HUES6 (cell line): ENCODE measurements around the gene OLFM1.

Source experiments
- H3K27ac ChIP-seq: 2 replicates; pipeline ENCODE4 v1.7.0; 2013; ENCODE audit warnings: low read depth, mild to moderate bottlenecking, low read length, inconsistent platforms
- H3K27me3 ChIP-seq: 2 replicates; pipeline ENCODE4 v1.6.1; 2013; ENCODE audit warnings: low read length; ENCODE audit not compliant: control insufficient read depth, insufficient read depth
- H3K36me3 ChIP-seq: 2 replicates; pipeline ENCODE4 v1.6.1; 2013; ENCODE audit warnings: low read length; ENCODE audit not compliant: control insufficient read depth, insufficient read depth
- H3K4me1 ChIP-seq: 2 replicates; pipeline ENCODE4 v1.6.1; 2013; ENCODE audit warnings: low read length; ENCODE audit not compliant: control insufficient read depth, insufficient read depth
- H3K4me3 ChIP-seq: 2 replicates; pipeline ENCODE4 v1.5.1; 2013; ENCODE audit warnings: low read depth, low read length
- H3K9ac ChIP-seq: one replicate; pipeline ENCODE4 v1.6.1; 2013; ENCODE audit warnings: mild to moderate bottlenecking, low read length
- H3K9me3 ChIP-seq: 2 replicates; pipeline ENCODE4 v1.6.1; 2013; ENCODE audit warnings: low read depth, low read length; ENCODE audit not compliant: control insufficient read depth, insufficient read depth

The OLFM1 gene

DNA sequence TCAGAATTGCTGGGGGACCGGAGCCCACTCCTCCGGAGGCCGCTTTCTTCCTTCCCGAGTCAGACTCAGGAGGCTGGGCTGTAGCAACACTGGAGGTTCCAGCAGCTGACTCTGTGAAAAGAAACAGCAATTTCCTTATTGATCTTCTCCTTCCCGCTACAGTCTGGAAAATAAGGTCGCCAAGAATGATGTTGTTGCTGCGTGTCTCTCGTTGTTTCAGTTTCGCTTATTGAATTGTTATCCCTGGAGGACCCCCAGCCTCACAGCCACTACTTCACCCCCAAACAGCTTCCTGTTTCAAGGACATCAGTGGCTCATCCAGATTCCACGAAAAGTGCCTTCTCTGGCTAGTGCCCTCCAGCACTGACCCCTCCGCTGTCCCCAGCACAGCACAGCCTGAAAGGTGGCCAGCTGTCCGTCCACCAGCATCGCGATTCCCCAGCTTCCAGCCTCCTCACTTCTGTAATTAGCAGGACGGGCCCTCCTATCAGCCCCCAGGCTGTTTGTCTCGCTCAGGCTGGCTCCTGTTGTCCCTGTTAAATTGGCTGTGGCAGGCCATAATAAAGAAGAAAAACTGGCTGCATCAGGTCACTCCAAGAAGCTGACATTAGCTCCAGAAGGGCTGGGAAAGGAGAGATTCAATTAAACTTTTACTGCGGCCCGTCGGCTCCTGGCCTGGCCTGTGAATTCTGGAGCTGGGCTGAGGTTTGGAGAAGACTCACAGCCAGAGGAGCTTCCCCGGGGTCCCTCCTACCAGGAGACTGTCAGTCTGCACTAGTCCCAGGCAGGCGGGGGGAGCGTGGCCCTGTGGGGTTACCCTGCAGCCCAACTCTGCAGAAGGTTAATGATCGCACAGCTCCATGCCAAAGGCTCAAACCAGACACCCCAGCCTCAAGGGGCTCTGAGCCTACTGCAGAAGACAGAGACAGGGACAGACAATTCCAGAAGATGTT lies 40.5 kb downstream of the OLFM1 start:
- H3K27ac ChIP-seq = no peak overlapping the region

DNA sequence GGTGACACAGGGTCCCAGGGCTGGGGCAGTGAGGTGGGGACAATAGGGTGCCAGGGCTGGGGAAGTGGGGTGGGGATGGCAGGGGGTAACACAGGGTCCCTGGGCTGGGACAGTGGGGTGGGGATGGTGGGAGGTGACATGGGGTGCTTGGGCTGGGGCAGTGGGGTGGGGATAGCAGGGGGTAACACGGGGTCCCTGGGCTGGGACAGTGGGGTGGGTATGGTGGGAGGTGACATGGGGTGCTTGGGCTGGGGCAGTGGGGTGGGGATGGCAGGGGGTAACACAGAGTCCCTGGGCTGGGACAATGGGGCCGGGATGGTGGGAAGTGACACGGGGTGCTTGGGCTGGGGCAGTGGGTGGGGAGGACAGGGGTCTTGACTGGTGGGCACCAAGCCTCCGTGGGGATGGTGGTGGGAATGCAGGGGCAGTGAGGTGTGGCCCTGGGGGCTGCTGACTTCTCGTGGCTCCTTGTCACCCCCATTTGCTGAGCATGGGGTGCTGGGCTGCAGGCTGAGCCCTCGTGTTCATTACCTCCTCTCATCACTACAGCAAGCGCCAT lies 41.7 kb downstream of the OLFM1 start:
- H3K36me3 ChIP-seq = no peaks in the 10 kb centered on the region
- no peak overlapping the region for H3K4me3 ChIP-seq
- H3K27me3 ChIP-seq = no peaks in the 10 kb centered on the region

More for the DNA sequence above, 40.5 kb downstream of the OLFM1 start:
- H3K36me3 ChIP-seq = no peaks in the 10 kb centered on the region
- H3K4me1 ChIP-seq = peaks cover 15% of the 10 kb centered on the region; the same call in 1 of the 2 replicates
- peaks cover 7% of the 10 kb centered on the region for H3K9me3 ChIP-seq
- H3K9ac ChIP-seq = no peak overlapping the region
- H3K4me3 ChIP-seq = no peak overlapping the region
- H3K27me3 ChIP-seq = no peaks in the 10 kb centered on the region

GRCh38 chr9:135130207-135130976 lies 42.9 kb downstream of the OLFM1 start:
- no peaks in the 10 kb centered on the region for H3K27me3 ChIP-seq
- H3K4me1 ChIP-seq = peaks cover 18% of the 10 kb centered on the region; the same call in 1 of the 2 replicates
- H3K27ac ChIP-seq = no peak overlapping the region
- no peak overlapping the region for H3K4me3 ChIP-seq
- no peak overlapping the region for H3K9ac ChIP-seq
- H3K9me3 ChIP-seq = peaks cover 7% of the 10 kb centered on the region
- no peaks in the 10 kb centered on the region for H3K36me3 ChIP-seq

More for the DNA sequence above, 41.7 kb downstream of the OLFM1 start:
- Histone ChIP-seq H3K4me1 (peaks cover 18% of the 10 kb centered on the region; the same call in 1 of the 2 replicates), H3K27ac (no peak overlapping the region), H3K9ac (no peak overlapping the region), H3K9me3 (peaks cover 7% of the 10 kb centered on the region)

DNA sequence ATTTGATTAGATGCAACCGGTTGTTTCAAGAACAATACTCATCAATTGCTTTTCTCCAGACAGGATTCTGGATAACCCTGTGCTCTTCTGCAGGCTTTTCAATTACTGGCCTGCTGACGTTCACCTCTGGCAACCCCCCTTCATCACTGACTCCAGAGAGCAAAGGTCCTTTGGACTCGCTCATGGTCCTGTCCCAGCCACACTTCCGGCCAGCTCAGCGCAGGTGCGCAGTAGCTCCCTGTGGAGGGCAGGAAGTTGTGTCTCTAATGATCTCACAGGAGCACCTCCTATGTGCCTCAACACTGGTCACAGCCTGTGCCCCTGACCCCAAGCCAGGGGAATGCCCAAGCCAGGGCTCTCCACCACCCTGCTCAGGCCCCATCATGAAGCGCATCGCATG lies 44.0 kb downstream of the OLFM1 start:
- Histone ChIP-seq H3K27me3 (no peaks in the 10 kb centered on the region), H3K9me3 (peaks cover 9% of the 10 kb centered on the region), H3K4me1 (peaks cover 18% of the 10 kb centered on the region; the same call in 1 of the 2 replicates), H3K9ac (no peak overlapping the region), H3K4me3 (no peak overlapping the region), H3K36me3 (no peaks in the 10 kb centered on the region), H3K27ac (no peak overlapping the region)

DNA sequence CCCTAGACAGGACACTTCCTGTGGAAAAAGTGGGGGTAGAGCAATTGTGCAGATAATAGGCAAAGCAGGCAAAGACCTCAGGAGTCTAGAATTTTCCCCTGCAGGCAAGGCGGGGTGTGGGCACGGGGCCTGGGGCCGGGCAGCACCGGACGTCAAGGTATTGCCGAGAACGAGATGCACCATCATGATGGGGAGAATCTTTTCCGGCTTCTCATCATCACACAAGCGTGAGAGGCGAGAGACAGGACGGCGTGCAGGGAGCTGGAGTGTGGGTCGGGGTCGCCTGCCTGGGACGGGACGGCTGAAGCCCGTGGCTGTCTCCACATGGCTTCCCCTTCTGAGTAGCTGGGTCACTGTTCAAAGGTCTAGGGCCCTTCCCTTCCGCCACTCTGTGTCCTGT lies 44.5 kb downstream of the OLFM1 start:
- peaks cover 14% of the 10 kb centered on the region for H3K9me3 ChIP-seq
- no peaks in the 10 kb centered on the region for H3K36me3 ChIP-seq
- no peak overlapping the region for H3K27ac ChIP-seq
- peaks cover 21% of the 10 kb centered on the region; the same call in 1 of the 2 replicates for H3K4me1 ChIP-seq
- H3K27me3 ChIP-seq = no peaks in the 10 kb centered on the region
- no peak overlapping the region for H3K9ac ChIP-seq
- H3K4me3 ChIP-seq = no peak overlapping the region

DNA sequence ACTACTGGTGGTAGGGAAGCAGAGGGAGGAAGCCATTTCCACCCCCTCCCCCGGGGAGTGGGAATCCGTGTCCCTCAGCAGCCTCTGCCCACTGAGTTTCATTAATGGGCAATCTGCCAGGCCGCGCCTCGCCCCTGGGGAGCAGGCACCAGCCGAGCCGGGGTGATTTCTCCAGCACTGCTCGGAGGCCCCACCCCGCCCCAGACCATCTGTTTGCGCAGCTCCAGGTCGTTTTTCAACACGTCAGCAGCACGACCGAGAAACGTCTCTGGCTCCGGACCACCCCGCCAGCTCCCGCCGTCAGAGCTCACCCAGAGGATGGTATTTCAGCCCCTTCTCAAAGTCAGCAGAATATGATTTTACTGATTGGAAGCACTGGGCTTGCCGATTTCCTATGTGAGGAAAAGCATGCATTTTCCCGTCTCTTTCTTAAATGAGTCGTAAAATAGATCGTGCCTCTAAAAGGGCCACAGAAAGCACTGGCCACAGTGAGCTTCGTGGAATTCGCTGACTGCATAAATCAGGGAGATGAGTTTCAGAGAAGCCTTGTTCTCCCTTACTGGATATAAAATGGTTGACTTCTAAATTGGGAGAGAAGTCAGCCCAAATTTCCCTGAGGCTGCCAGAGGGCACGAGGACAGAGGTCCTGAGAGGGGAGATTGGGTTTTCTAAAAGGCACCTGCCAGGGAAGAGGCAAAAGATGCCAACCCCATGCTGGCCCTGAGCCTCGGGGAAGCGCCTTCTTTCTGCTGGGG lies 47.0 kb downstream of the OLFM1 start:
- H3K36me3 ChIP-seq = no peaks in the 10 kb centered on the region
- no peaks in the 10 kb centered on the region for H3K27me3 ChIP-seq
- H3K9ac ChIP-seq = no peak overlapping the region
- peaks cover 32% of the 10 kb centered on the region for H3K9me3 ChIP-seq
- no peak overlapping the region for H3K4me3 ChIP-seq
- no peak overlapping the region for H3K27ac ChIP-seq
- peaks cover 21% of the 10 kb centered on the region for H3K4me1 ChIP-seq

GRCh38 chr9:135135171-135135928 lies 47.9 kb downstream of the OLFM1 start:
- Histone ChIP-seq H3K36me3 (no peaks in the 10 kb centered on the region), H3K9me3 (peaks cover 32% of the 10 kb centered on the region), H3K4me1 (peaks cover 21% of the 10 kb centered on the region), H3K4me3 (no peak overlapping the region), H3K27ac (no peak overlapping the region), H3K27me3 (no peaks in the 10 kb centered on the region), H3K9ac (no peak overlapping the region)

- Histone ChIP-seq H3K36me3 (no peaks in the 10 kb centered on the region), H3K4me3 (no peak overlapping the region), H3K27ac (no peak overlapping the region), H3K27me3 (no peaks in the 10 kb centered on the region), H3K4me1 (peaks cover 21% of the 10 kb centered on the region), H3K9ac (no peak overlapping the region), H3K9me3 (peaks cover 35% of the 10 kb centered on the region)
These were observed 48.5 kb downstream of the OLFM1 start for GRCh38 chr9:135135929-135136315.

- no peaks in the 10 kb centered on the region for H3K36me3 ChIP-seq
- H3K27ac ChIP-seq = no peak overlapping the region
- no peaks in the 10 kb centered on the region for H3K27me3 ChIP-seq
- no peak overlapping the region for H3K9ac ChIP-seq
- no peak overlapping the region for H3K4me3 ChIP-seq
- peaks cover 41% of the 10 kb centered on the region for H3K9me3 ChIP-seq
- peaks cover 21% of the 10 kb centered on the region for H3K4me1 ChIP-seq
These were observed 49.0 kb downstream of the OLFM1 start for GRCh38 chr9:135136481-135136880.
